ENCODE results near the gene DNASE1.
A peak's percentile ranks its signal among the peaks of the same experiment; 100 is the strongest.
"Not testable (repeated sequence)": the region's sequence is repeated elsewhere in the genome, so short reads cannot be mapped to it uniquely, and the experiment has no call there.

The DNASE1 gene

GRCh38 chr16:3654249-3654991, at the start of gene DNASE1:
TSS of gene DNASE1 (plus strand) at chr16:3654691. CDS start at chr16:3655374, 683 bp downstream.
- H3K4me3 ChIP-seq (ENCODE audit: low read depth, low read length), result no peak within 1 kb of the TSS
- peak; percentile 16 for DNase-seq (ENCODE audit: low read depth)
- in situ Hi-C loops (cut with HindIII; ENCODE audit: low sequenced_read_pairs), result no loop called here
- TF ChIP-seq CTCF (IDR thresholded peaks at IDR 0.05; ENCODE audit: low read depth, low read length, missing control alignments), result peak; percentile 61

GRCh38 chr16:3606441-3606840, 48.0 kb upstream of the DNASE1 start:
- no peak overlapping the region for H3K4me3 ChIP-seq (ENCODE audit: low read depth, low read length)
- TF ChIP-seq CTCF (IDR thresholded peaks at IDR 0.05; ENCODE audit: low read depth, low read length, missing control alignments), result no peak
- no peak for DNase-seq (ENCODE audit: low read depth)
- in situ Hi-C loops (cut with HindIII; ENCODE audit: low sequenced_read_pairs), result loop anchor here (5.0 kb wide), 1 partner anchor 71 kb away; no protein-coding TSS in a partner anchor

- no peak for TF ChIP-seq CTCF (IDR thresholded peaks at IDR 0.05; ENCODE audit: low read depth, low read length, missing control alignments)
- no peak for DNase-seq (ENCODE audit: low read depth)
- in situ Hi-C loops (cut with HindIII; ENCODE audit: low sequenced_read_pairs), result loop anchor here (5.0 kb wide), 1 partner anchor 70 kb away; no protein-coding TSS in a partner anchor
Measured at GRCh38 chr16:3607161-3607560, 47.3 kb upstream of the DNASE1 start.

GRCh38 chr16:3607634-3608033, 46.9 kb upstream of the DNASE1 start:
- in situ Hi-C loops (cut with HindIII; ENCODE audit: low sequenced_read_pairs), result loop anchor here (5.0 kb wide), 1 partner anchor 70 kb away; no protein-coding TSS in a partner anchor
- no peak overlapping the region for H3K4me3 ChIP-seq (ENCODE audit: low read depth, low read length)
- no peak for TF ChIP-seq CTCF (IDR thresholded peaks at IDR 0.05; ENCODE audit: low read depth, low read length, missing control alignments)
- DNase-seq (ENCODE audit: low read depth), result no peak

More at GRCh38 chr16:3607161-3607560, 47.3 kb upstream of the DNASE1 start:
- no peak overlapping the region for H3K4me3 ChIP-seq (ENCODE audit: low read depth, low read length)

- TF ChIP-seq CTCF (IDR thresholded peaks at IDR 0.05; ENCODE audit: low read depth, low read length, missing control alignments), result no peak
- in situ Hi-C loops (cut with HindIII; ENCODE audit: low sequenced_read_pairs), result loop anchor here (5.0 kb wide), 1 partner anchor 69 kb away; no protein-coding TSS in a partner anchor
- no peak for DNase-seq (ENCODE audit: low read depth)
- H3K4me3 ChIP-seq (ENCODE audit: low read depth, low read length), result no peak overlapping the region
Measured at GRCh38 chr16:3608069-3608468, 46.4 kb upstream of the DNASE1 start.

- DNase-seq (ENCODE audit: low read depth); H3K4me3 ChIP-seq (ENCODE audit: low read depth, low read length): not testable (repeated sequence)
- in situ Hi-C loops (cut with HindIII; ENCODE audit: low sequenced_read_pairs), result loop anchor here (5.0 kb wide), 1 partner anchor 68 kb away; no protein-coding TSS in a partner anchor
Measured at GRCh38 chr16:3608976-3609375, 45.5 kb upstream of the DNASE1 start.
